ENCODE results near the gene PPARD.
"Not testable (repeated sequence)": the region's sequence is repeated elsewhere in the genome, so short reads cannot be mapped to it uniquely, and the experiment has no call there.

PPARD gene

DNA sequence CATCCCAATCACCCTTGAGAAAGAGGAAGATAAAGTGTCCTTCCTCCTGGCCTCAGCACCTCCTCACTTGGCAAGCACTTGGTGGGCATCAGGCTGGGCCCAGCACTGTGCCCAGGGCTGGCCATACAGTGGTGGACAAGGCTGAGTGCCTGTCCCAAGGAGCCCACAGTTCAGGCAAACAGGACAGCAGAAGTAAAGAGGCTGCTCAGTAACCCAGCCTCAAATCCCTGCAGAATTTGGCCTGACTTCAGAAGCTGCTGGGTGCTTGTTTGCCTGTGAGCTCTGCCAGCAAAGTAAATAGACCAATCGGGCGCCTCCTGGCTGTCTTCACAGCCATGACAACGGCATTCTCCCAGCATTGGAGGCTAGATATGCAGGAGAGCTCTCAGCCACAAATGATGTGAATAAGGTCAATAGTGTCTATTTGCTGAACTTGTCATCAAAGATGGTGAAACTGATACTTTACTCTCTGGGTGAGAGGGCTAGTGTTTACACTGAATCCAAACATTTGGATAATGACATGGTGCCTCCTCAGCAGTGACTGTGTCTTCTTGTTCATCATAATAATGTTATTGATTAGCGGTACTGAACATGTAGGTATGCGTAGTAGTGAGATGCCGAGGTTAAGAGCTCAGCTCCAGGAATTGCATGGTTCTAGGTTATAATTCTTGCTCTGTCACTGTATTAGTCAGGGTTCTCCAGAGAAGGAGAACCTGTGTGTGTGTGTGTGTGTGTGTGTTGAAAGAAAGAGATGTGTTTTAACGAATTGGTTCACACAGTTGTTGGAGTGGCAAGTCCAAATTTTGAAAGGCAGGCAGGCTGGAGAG is 72.9 kb downstream of the PPARD start:
- DNase-seq, result peak; percentile 75

DNA sequence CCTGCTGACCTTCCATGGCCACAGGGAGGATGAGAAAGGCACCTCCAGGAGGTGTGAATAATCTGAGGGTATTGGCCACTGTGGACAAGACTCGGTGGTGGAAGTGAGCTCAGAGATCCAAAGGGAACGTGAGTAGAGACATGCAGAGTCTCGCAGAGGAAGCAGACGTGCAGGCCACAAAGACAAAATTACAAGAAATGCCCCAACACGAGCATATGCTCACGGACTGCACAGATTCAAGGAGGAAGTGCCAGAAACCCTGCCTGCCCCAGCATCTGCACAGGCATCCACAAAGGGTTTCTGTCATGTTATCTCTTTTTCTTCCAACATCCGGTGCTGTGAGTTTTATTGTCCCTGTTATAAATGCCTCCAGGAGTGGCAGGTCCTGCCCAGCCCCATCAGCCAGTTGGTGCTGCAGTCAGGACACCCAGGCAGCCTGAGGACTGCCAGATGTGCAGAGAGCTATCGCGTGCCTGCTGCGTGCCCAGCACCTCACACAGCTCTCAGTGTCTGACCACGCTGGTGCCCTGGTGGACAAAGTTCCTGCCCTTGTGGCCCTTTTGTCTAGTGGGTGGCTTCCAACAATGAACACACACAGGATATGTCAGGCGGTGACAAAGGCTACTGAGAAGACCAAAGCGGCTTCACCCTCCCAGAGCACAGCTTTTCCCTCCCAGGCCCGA is 75.8 kb downstream of the PPARD start:
- no peak for DNase-seq

DNA sequence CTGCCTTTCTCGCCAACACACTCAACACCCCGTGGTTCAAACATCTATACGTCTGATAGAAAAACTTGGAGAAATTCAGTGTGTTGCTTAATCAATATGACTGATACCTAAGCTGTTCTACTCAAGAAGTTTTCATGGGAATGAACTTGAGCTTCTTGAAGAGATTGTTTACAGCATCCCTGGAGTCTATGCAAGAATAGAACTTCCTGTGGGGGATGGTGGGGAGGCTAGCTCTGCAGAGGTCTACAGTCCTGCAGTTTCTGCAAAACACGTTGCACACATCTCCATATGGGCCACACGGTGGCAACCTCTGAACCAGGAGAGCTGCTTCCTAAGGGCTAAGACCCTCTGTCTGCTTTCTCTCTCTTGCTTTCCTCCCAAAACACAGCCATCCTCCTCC is 77.1 kb downstream of the PPARD start:
- peak; percentile 87 for DNase-seq

DNA sequence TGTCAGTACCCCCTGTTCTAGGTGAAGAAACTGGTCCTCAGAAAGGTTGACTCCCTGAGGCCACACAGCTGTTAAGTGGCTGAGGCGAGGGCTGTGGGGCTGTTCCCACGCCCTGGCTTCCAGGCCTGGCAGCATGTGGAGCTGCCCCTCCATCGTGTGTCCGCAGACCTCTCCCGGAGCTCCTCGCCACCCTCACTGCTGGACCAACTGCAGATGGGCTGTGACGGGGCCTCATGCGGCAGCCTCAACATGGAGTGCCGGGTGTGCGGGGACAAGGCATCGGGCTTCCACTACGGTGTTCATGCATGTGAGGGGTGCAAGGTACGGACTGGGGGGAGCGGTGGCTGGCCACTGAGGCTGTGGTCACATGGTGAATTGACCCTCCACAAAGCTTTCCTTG is 77.6 kb downstream of the PPARD start:
- DNase-seq, result no peak

DNA sequence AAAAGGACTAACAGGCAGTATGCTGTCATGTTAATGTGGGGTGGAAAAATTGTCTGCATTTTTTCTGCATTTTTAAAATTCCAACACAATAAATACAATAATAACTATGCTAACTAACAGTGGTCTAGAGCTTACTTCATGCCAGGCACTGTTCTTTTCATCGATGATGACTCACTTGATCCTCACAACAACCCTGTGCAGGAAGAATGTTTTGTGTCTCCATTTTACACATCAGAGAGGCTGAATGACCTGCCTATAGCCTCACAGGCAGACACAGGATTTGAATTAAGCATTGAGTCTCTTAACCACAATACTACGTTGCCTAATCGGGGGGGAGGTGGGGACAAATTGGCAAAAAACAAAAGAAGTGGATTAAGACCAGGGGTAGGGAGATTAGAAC is 82.9 kb downstream of the PPARD start:
- peak; percentile 97 for DNase-seq

DNA sequence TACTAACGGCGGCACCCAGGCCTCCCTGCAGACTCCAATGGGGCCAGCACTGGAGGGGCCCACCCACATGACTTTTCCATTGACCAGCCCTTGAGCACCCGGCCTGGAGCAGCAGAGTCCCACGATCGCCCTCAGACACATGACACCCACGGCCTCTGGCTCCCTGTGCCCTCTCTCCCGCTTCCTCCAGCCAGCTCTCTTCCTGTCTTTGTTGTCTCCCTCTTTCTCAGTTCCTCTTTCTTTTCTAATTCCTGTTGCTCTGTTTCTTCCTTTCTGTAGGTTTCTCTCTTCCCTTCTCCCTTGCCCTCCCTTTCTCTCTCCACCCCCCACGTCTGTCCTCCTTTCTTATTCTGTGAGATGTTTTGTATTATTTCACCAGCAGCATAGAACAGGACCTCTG is 83.7 kb downstream of the PPARD start:
- no peak for DNase-seq

DNA sequence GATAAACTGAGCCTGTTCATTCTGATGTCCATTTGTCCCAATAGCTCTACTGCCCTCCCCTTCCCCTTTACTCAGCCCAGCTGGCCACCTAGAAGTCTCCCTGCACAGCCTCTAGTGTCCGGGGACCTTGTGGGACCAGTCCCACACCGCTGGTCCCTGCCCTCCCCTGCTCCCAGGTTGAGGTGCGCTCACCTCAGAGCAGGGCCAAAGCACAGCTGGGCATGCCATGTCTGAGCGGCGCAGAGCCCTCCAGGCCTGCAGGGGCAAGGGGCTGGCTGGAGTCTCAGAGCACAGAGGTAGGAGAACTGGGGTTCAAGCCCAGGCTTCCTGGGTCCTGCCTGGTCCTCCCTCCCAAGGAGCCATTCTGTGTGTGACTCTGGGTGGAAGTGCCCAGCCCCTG is 85.1 kb downstream of the PPARD start:
- no peak for DNase-seq

DNA sequence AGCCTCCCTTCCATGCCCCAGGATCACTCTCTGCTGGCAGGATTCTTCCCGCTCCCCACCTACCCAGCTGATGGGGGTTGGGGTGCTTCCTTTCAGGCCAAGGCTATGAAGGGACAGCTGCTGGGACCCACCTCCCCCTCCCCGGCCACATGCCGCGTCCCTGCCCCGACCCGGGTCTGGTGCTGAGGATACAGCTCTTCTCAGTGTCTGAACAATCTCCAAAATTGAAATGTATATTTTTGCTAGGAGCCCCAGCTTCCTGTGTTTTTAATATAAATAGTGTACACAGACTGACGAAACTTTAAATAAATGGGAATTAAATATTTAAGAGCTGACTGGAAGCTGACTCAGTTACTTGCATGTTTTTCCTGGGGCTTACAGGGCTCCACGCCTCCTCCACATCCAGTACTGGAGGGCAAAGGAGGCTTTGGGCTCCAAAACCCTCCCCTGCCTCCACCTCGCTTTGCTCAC is 85.5 kb downstream of the PPARD start:
- DNase-seq, result peak; percentile 90

DNA sequence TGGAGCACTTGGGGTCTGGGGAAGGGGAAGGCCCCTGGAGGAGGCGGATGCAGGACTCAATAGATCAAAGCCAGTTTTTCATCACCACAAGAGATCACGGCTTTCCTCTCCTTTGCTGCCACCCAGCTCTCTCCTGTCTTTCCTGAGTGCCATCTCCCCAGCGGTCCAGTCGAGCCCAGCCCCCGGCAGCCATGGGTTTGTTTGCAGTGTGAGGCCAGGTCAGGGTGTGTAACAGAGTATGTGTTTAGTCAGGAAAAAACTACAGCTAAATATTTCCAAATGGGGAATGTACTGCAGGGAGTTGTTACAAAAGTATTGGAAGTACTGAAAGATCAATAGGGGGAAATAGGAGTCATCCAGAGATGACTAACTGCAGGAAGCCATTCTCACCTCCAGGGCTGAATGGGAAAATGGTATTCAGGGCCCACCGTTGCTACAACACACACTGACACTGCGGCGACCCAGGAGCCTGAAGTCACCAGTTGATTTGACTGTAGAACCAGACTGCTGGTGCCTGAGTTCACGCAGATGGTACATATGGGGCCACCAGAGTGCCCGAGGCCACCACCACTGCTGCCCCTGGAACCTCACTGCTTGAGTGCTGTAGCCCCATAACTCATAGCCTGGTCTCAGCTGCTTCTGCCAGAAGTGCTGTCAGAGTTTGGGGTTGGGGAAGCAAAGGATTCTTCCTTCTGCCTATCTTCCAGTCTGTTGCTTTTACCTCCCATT is 86.2 kb downstream of the PPARD start:
- DNase-seq, result peak; percentile 23

DNA sequence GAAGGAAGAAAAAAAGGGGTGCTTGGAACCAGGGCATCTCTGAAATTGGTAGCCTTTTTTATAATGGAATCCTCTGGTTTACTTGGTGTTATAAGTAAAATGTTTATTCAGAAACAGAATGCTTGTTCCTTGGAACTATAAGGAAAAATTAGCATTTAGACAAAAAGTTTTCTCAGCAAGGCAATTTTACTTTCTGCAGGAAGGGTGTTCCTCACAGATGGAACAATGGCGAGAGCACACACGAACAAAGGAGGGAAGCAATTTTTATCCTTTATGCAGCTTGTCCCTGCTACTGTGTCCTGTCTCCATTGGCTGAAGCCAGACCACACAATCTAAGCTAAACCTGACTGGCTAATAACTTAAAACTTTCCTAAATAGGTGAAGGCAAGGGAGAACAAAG is 87.1 kb downstream of the PPARD start:
- no peak for DNase-seq

DNA sequence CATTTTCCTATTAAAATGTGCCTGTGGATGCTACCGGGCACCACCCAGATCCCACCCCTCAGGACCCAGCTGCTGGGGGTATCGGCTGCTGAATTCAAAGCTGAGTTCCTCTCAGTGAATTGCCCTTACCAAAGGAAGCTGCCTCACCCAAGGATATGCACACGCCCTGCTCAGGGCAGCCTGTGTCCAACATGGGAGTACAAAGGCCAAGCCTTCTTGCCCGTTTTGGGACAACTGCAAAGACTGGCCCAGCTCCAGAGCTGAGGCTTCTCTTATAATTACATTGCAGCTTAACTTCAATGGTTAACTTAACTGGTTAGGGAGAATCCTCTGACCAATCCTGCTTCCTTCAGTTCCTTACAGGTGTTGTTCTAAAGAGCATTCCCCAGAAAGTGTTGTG is 89.9 kb downstream of the PPARD start:
- no peak for DNase-seq

DNA sequence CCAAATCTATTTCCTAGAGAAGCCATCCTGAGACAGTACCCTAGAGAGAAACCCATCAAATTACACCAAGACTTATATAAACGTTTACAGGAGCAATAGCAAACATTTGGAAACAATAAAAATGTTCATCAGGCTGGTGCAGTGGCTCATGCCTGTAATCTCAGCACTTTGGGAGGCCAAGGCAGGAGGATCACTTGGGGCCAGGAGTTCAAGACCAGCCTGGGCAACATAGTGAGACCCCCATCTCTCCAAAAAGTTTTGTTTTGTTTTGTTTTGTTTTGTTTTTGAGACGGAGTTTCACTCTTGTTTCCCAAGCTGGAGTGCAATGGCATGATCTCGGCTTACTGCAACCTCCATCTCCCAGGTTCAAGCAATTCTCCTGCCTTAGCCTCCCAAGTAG is 90.3 kb downstream of the PPARD start:
- DNase-seq, result not testable (repeated sequence)

DNA sequence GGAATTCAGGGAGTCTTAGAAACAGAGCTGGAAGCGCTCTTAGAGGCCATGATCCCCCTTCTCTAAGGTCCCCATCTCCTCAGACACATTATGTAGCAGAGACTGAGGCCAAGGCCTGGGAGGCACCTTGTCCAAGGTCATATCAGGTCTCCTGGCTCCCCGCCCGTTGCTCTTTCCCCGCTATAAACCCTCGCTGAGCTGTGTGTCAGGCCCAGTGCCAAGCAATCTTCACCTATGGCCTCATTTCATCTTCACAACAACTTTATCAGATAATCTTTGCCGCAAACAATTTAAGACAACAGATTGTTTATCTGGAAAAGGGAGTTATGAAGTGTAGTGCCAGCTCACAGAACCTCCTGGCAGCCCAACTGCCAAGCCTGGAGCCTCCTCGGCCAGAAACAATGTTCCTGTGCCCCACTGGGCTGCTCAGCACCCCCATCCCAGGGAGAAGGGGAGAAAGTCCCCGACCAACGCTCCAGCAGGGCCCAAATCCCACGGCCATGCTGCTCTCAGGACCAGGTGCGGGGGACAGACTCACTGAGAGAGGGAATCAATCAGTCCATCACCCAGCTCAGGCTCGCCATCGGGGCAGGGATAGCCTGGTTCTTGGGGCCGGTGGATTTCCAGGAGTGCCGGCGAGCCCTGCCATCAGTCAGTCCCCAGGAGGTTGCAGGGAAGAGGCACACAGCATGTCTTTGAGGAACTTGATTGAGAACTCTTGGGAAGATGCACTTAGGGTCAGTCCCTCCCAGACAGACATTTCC is 92.9 kb downstream of the PPARD start:
- no peak for DNase-seq

DNA sequence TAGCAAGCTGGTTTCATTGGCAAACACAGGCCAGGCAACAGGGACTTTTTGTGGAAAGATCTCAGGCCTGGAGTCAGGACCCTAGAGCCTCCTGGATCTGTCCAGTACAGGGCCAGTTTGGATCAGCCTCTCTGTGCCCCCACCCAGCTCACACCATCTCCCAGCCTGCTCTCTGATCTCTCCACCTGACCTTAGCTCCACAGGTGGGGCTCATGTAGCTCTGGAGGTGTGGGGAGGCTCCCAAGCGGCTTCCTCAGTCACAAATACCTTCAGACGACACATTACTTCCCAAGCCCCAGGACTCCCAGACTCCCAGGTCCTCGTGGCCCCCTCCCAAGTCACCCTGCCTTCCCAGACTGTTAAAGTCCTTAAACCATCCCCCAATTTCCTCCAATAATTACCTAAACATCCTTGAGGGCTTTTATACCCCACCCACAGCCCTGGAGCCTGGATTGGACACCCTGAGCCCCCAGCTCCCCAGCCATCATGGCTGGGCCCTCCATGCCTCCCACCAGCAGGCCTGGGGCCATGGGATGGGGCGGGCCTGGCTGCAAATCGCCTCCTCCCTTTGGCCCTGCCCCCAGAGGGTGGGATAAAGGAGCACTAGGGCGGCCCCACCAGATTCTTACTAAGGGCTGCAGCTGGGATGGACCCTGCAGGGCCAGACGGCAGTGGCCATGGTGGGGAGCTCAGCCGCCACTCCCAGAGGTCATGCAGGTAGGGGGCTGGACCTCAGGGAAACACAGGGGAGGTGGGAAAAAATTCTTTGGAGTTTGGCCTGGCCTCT is 93.9 kb downstream of the PPARD start:
- DNase-seq, result no peak

DNA sequence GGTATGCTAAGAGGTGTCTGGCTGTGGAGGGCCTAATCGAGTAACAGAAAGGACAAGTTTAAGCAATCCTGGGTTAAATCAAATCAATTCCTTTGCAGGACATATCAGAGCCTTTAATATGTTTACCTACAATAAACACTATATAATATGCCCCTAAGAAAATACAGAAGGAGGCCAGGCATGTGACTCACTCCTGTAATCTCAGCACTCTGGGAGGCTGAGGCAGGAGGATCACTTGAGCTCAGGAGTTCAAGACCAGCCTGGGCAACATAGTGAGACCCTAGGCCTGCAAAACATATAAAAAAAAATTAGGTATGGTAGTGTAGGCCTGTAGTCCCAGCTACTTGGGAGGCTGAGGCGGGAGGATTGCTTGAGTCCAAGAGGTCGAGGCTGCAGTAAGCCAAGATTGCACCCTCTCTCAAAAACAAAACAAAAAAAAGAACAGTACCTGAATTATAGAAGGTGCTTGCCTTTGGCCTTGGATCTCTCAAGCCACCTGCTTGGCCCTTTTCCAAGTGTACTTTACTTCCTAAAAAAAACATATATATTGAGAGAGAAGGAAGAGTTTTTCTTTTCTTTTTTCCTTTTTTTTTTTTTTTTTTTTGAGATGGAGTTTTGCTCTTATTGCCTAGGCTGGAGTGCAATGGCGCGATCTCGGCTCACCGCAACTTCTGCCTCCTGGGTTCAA is 96.2 kb downstream of the PPARD start:
- DNase-seq, result not testable (repeated sequence)

DNA sequence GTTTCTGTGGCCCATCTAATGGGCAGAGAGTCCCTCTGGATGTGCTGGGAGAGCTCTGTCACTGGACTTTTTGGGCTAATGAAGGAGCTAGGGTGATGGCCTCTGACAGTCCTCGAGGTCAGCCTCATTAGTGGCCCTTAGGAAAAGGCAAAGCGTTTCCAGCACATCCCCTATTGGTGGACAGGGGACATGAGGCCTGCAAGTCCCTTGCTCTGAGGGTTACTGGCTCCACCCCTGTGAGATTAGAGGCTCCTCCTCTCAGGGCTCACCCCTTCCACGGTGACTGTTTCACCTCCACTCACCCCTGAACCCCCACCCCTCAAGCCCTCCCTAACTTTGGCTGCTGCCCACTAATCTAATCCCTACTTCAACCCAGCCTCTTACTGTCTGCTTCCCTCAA is 97.0 kb downstream of the PPARD start:
- no peak for DNase-seq

DNA sequence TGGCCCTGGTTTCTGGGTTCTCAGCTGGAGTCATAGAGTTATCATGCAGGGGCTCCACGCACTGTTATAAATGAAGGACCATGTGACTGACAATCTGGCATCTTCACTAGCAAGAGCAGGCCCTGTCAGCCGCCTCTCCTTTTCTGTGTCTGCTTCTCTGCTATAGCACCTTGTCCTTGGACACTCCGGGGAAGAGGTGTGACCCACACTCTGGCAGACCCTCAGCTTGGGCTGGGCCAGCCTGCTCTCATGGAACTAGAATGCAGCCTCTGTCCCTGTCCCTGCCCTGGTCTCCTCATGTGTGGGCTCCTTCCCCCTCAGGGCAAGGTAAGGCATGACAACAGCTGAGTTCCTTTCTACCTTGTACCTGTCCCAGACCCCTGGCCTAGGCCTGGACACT is 98.8 kb downstream of the PPARD start:
- DNase-seq, result no peak

DNA sequence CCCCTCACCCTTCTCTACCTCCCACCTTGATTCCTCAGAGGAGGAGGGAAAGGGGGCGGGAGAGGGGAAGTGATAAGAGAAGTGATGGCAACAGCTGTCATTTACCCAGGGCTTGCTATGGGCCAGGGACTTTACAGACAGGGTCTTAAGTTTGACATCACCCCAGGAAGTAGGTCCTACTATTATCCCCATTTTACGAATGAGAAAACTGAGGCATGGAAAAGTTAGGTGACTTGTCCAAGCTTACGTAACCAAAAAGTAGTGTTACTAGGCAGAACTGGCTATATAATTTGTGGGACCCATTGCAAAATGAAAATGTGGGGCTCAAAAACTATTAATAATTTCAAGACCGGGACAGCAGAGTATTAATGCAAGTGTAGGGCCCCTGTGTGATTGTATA is 99.3 kb downstream of the PPARD start:
- no peak for DNase-seq

DNA sequence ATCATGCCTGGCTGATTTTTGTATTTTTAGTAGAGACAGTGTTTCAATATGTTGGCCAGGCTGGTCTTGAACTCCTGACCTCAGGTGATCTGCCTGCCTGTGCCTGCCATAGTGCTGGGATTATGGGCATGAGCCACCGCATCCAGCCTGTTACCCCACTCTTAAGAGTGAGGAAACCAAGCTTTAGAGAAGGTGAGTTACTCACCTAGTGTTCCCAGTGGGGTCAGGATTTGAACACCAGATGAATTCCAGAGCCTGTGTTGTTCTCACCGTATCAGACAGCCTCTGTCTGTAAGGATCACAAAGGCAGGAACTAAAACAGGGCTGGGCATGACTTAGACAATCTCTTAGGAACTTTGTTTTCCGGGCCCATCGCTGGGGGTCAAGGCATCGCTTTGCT is 100.3 kb downstream of the PPARD start:
- DNase-seq, result no peak

DNA sequence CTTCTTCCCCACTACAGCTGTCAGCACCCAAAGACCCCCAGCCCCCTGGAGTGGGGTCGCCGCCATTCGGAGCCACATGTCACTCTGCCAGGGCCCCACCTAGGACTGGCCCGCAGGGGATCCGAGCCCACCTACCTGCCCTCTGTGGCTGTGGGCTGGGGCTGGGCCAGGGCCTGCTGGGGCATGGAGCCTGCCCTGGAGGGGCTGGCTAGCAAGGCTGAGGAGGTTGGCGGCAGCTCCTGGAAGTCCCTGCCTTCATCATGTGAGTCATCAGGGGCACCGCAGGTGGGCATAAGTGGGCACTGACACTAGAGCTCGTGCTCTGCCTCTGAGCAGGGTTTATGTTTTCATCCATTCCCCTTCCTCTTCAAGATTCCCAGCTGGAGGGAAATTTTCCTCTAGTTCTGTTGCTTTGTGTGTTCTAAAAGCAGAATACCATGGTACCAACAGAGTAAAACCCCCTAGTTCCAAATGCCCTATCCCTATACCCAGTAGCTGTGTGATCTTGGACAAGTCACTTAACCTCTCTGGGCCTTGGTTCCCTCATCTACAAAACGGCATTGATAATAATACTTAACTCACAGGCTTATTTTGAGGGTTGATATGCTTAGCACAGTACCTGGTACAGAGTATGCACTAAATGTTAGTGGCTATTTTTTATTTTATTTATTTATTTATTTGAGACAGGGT is 101.1 kb downstream of the PPARD start:
- no peak for DNase-seq

DNA sequence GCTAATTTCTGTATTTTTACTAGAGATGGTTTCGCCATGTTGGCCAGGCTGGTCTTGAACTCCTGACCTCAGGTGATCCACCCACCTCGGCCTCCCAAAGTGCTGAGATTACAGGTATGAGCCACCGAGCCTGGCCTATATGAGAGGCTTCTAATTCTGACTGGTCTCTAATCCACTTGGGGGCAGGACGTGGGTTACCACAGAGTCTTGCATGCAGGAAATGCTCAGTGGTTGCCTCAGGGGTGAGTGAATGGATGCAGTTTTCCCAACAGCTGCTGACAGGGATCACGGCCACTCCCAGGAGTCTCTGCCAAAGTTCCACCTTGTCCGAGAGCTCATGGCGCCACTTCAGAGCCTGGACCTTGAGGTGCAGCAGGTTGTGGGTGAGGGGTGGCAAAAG is 103.3 kb downstream of the PPARD start:
- DNase-seq, result no peak
